Panc1 (cell line): ENCODE measurements around the gene LATS1. TPM values are rescaled to one million over a fixed set of nuclear protein-coding genes. Genes with fewer than 3 reads are reported as not detected.
A peak's percentile ranks its signal among the peaks of the same experiment; 100 is the strongest.

ENCODE experiments used
- ATAC-seq: fragments of 200-7000 bp; cut with Tn5 transposase; 2 replicates; pipeline ENCODE4 v1.9.1; 2020; ENCODE audit warnings: mild to moderate bottlenecking, moderate library complexity
- BruUV-seq: library from RNA; stranded (reverse); fragments of 400-500 nt; replicated peaks from 2 replicates; lab custom pipeline; 2021; lab: Mats Ljungman, UMichigan
- CTCF ChIA-PET: fragments of 300-600 bp; sonication (Branson Sonifier 250); formaldehyde crosslinking; loops from one replicate; lab custom pipeline; 2022; ENCODE audit warnings: antibody characterized with exemption; lab: Charles Lee
- POLR2A ChIA-PET: fragments of 300-600 bp; sonication (Branson Sonifier 250); formaldehyde crosslinking; loops from one replicate; lab custom pipeline; 2022; ENCODE audit warnings: antibody characterized with exemption; lab: Charles Lee
- DNase-seq: peaks from one replicate; pipeline ENCODE4 v3.0.0-alpha.2; 2010; ENCODE audit warnings: low read depth, low spot score
- H3K27ac ChIP-seq: 2 replicates; pipeline ENCODE4 v1.5.1; 2011; ENCODE audit warnings: mild to moderate bottlenecking, low read length, inconsistent platforms
- H3K27me3 ChIP-seq: fragments of 200-500 bp; sonication (Bioruptor generic); 2 replicates; pipeline ENCODE4 v1.6.0; 2014; ENCODE audit warnings: low read length, inconsistent platforms; ENCODE audit not compliant: control insufficient read depth, insufficient read depth
- H3K36me3 ChIP-seq: fragments of 200-500 bp; sonication (Bioruptor generic); 2 replicates; pipeline ENCODE4 v1.5.1; 2014; ENCODE audit warnings: inconsistent platforms, mild to moderate bottlenecking, low read length, moderate library complexity; ENCODE audit not compliant: control insufficient read depth, insufficient read depth
- H3K4me1 ChIP-seq: 2 replicates; pipeline ENCODE4 v1.5.1; 2011; ENCODE audit warnings: inconsistent platforms, mild to moderate bottlenecking, low read length, moderate library complexity; ENCODE audit not compliant: control insufficient read depth, insufficient read depth
- H3K4me3 ChIP-seq, 2 experiments: 2 replicates each; pipeline ENCODE4 v1.5.1; 2011 to 2012; ENCODE audit warnings: low read depth in 2 of 2, low read length in 2 of 2, mild to moderate bottlenecking in 2 of 2, inconsistent platforms in 1 of 2, moderate library complexity in 1 of 2
- H3K9me3 ChIP-seq: fragments of 200-500 bp; sonication (Bioruptor generic); 2 replicates; pipeline ENCODE4 v1.5.1; 2014; ENCODE audit warnings: low read depth, mild to moderate bottlenecking, inconsistent platforms, low read length, moderate library complexity; ENCODE audit not compliant: control insufficient read depth, insufficient read depth
- CTCF ChIP-seq: fragments of 450-650 bp; IDR thresholded peaks from 2 replicates; pipeline ENCODE4 v1.5.1; 2017; ENCODE audit warnings: mild to moderate bottlenecking
- POLR2AphosphoS5 ChIP-seq: IDR thresholded peaks from 2 replicates; pipeline ENCODE4 v1.6.1; 2012; ENCODE audit warnings: mild to moderate bottlenecking, low read depth, low read length, moderate library complexity
- SIN3A ChIP-seq: IDR thresholded peaks from 2 replicates; pipeline ENCODE4 v1.6.1; 2012; ENCODE audit warnings: low read depth, mild to moderate bottlenecking, low read length, moderate library complexity, borderline replicate concordance; ENCODE audit not compliant: insufficient read depth
- TCF7L2 ChIP-seq: IDR thresholded peaks from 2 replicates; pipeline ENCODE4 v1.6.1; 2011; ENCODE audit warnings: mild to moderate bottlenecking, low read depth, low read length, inconsistent platforms
- in situ Hi-C: cut with HindIII; loops from 2 replicates; pipeline ENCODE4 v1.10.0; 2016; ENCODE audit warnings: low sequenced_read_pairs, low pct_unique_long_range_greater_than_20kb
- intact Hi-C: fragments of 100-400 bp; cut with micrococcal nuclease; formaldehyde crosslinking; loops from one replicate; pipeline ENCODE4 v1.10.0; 2022; ENCODE audit not compliant: unreplicated experiment
- total RNA-seq: library from RNA; stranded (reverse); gene quantifications from one replicate; pipeline ENCODE4 v1.2.1, GENCODE V29; 2021; ENCODE audit not compliant: unreplicated experiment
- TF ChIP-seq, protein P1 (sequence below), 2 experiments: IDR thresholded peaks; 2 replicates each; pipeline ENCODE4 v1.6.1; 2011 to 2012; ENCODE audit warnings: low read depth in 2 of 2, control low read depth in 1 of 2, low read length in 1 of 2, mild to moderate bottlenecking in 1 of 2, moderate library complexity in 1 of 2; ENCODE audit not compliant: insufficient read depth in 1 of 2

LATS1 gene
- total RNA-seq, 1 experiment from 2014 or later, result 36.0 TPM

GRCh38 chr6:149646599-149646998 is 71.3 kb downstream of the LATS1 start:
- H3K9me3 ChIP-seq, result no peaks in the 10 kb centered on the region
- intact Hi-C loops (loop anchor here (10.0 kb wide), 1 partner anchor 82 kb away; the partner anchor contains the start of gene GINM1), in situ Hi-C loops (no loop called here)
- H3K36me3 ChIP-seq, result peaks cover 7% of the 10 kb centered on the region; the same call in 1 of the 2 replicates
- POLR2A ChIA-PET, result no interaction called here
- peak overlapping the region; percentile 86 for H3K27ac ChIP-seq
- H3K4me1 ChIP-seq, result peaks cover 13% of the 10 kb centered on the region
- no peak for TF ChIP-seq SIN3A
- TF ChIP-seq TCF7L2, result no peak
- no peak for TF ChIP-seq CTCF
- TF ChIP-seq, protein P1, sequence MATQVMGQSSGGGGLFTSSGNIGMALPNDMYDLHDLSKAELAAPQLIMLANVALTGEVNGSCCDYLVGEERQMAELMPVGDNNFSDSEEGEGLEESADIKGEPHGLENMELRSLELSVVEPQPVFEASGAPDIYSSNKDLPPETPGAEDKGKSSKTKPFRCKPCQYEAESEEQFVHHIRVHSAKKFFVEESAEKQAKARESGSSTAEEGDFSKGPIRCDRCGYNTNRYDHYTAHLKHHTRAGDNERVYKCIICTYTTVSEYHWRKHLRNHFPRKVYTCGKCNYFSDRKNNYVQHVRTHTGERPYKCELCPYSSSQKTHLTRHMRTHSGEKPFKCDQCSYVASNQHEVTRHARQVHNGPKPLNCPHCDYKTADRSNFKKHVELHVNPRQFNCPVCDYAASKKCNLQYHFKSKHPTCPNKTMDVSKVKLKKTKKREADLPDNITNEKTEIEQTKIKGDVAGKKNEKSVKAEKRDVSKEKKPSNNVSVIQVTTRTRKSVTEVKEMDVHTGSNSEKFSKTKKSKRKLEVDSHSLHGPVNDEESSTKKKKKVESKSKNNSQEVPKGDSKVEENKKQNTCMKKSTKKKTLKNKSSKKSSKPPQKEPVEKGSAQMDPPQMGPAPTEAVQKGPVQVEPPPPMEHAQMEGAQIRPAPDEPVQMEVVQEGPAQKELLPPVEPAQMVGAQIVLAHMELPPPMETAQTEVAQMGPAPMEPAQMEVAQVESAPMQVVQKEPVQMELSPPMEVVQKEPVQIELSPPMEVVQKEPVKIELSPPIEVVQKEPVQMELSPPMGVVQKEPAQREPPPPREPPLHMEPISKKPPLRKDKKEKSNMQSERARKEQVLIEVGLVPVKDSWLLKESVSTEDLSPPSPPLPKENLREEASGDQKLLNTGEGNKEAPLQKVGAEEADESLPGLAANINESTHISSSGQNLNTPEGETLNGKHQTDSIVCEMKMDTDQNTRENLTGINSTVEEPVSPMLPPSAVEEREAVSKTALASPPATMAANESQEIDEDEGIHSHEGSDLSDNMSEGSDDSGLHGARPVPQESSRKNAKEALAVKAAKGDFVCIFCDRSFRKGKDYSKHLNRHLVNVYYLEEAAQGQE (IDR thresholded peaks at IDR 0.05; ENCODE audit: insufficient read depth in 1 of 2, low read depth in 2 of 2, low read length in 1 of 2), result no peak
- TF ChIP-seq POLR2AphosphoS5, result no peak
- peak overlapping the region; percentile 82 to 92; a peak in 3 of 4 replicates for H3K4me3 ChIP-seq
- no TSS peak for BruUV-seq
- DNase-seq, result no peak
- H3K27me3 ChIP-seq, result no peaks in the 10 kb centered on the region
- ATAC-seq, result no peak
- CTCF ChIA-PET, result interaction anchor here (0.7 kb wide), 1 partner anchor 222 kb away, joined by 7 read pairs; no protein-coding TSS in a partner anchor

- Histone ChIP-seq H3K4me3 (no peak overlapping the region), H3K9me3 (no peaks in the 10 kb centered on the region), H3K27me3 (no peaks in the 10 kb centered on the region), H3K4me1 (peaks cover 9% of the 10 kb centered on the region; the same call in 1 of the 2 replicates), H3K27ac (no peak overlapping the region), H3K36me3 (peaks cover 5% of the 10 kb centered on the region; the same call in 1 of the 2 replicates)
- TF ChIP-seq, protein P1 (IDR thresholded peaks at IDR 0.05; ENCODE audit: insufficient read depth in 1 of 2, low read depth in 2 of 2, low read length in 1 of 2), result no peak
- TF ChIP-seq CTCF (no peak), SIN3A (no peak), POLR2AphosphoS5 (no peak), TCF7L2 (no peak)
- in situ Hi-C loops, result no loop called here
- intact Hi-C loops, result loop anchor here (10.0 kb wide), 1 partner anchor 78 kb away; the partner anchor contains the start of gene GINM1
- ChIA-PET POLR2A (no interaction called here), CTCF (interaction anchor here (0.6 to 0.9 kb wide), 2 partner anchors 77 kb away, joined by 4 to 7 read pairs; partner anchors contain the start of gene GINM1)
- ATAC-seq (no peak), DNase-seq (no peak)
- BruUV-seq, result no TSS peak
Measured at GRCh38 chr6:149642829-149643580, 74.9 kb downstream of the LATS1 start.
